ENCODE measurements around the gene EHMT1. TPM values are rescaled to one million over a fixed set of nuclear protein-coding genes. Genes with fewer than 3 reads are reported as not detected.
"Not testable (repeated sequence)": the region's sequence is repeated elsewhere in the genome, so short reads cannot be mapped to it uniquely, and the experiment has no call there.

The EHMT1 gene
- total RNA-seq, 1 donor from 2014 or later, result 48.0 TPM

DNA sequence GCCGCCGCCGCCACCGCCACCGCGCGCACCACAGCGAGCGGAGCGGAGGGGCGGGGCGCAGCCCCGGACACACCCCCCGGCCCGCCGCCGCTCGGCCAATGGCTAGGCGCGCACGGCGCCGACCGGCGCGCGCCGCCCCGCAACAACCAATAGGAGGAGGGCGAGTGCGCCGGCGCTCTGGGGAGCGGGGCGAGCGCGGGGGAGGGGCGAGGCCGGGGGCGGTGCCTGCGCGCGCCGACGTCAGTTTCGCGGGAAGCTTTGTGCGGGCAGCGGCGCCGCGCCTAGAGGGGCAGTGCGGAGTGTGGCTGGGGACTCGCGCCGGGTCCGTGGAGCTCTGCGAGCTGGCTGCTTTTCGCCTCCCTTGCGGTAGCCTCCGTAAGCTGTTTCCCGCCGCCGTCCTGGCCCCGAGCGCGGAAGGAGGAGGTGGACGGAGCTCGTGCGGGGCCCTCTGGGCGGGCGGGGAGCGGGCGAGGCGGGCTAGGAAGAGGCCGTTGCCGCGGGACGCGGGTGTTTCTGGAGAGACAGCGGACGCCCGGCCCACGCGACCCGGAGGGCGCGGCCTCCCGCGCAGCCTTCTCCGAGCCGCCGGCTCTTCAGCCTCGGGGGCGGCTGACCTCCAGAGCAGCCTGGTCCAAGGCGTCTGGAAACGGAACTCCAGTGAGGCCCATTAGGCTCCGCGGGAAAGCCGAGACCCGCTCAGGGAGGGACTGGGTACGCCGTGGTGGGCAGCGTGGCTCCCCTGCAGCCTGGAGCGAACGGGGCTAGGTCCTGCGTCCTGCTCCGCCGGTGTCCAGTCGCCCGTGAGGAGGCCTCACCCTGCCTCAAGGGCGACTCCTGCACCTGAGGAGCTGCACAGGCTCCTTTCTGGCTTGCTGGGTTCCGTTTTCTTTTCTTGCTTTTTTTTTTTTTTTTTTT lies 28.1 kb upstream of the EHMT1 start, which contains the start of gene ZMYND19:
Gene ZMYND19 (minus strand): TSS at position 44 of the 915 bp plus-strand sequence. CDS start 249 bp downstream, outside the sequence.
- ATAC-seq, result peak; percentile 97

DNA sequence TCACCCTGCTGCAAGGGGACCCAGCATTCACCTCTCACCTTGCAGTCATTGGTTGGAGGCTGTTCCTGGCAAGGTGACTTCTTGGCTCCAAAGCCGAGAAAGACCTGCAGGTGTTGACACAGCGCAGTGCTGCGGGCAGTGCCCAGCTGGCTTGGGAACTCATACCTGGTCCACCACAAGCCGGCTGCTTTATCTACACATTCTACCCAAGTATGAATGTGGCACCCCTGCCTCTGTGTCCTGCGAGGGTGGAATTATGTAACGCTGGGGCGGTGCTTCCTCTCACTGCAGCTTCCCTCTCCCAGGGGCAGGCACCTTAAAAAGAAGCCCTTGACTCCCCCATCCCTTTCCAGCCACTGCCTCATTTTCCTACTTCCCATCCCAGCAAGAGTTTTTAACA lies 26.0 kb upstream of the EHMT1 start:
- ATAC-seq, result no peak

DNA sequence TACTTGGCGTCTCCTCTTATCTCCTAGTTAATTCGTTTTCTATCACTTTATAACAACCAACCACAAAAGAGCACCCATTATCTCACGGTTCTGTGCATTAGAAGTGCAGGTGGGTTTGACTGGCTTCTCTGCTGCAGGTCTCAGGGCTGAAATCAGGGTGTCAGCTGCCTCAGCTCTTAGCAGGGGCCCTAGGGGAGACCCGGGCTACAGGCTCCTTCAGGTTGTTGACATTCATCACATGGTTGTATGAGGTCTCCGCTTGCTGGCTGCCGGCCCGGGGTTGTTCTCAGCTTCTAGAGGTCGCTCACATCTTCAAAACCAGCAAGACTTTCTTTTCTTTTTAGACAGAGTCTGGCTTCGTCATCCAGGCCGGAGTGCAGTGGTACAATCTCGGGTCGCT lies 25.6 kb upstream of the EHMT1 start:
- ATAC-seq, result no peak

DNA sequence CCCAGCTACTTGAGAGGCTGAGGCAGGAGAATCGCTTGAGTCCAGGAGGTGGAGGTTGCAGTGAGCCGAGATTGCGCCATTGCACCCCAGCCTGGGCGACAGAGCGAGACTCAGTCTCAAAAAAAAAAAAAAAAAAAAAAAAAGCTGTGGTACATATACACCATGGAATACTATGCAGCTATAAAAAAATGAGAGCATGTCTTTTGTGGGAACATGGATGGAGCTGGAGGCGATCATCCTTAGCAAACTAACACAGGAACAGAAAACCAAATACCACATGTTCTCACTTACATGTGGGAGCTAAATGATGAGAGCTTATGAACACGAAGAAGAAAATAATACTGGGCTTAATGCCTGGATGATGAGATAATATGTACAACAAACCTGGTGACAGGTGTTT lies 22.2 kb upstream of the EHMT1 start:
- not testable (repeated sequence) for ATAC-seq

DNA sequence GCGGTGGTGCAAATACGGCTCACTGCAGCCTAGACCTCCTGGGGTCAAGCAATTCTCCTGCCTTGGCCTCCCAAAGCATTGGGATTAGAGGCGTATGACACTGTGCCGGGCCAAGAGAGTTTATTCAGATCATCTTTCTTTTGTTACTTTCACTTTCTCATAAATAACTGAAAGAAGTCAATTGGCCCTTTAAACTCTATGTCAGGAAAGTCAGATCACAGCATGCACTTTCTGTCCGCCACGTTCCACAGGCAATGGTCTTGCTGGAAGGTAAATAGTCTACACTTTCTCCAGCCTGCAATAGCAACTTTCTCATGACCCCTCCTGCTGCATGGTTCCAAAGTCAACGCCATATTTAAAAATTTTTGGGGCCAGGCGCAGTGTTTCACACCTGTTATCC lies 19.9 kb upstream of the EHMT1 start:
- no peak for ATAC-seq

DNA sequence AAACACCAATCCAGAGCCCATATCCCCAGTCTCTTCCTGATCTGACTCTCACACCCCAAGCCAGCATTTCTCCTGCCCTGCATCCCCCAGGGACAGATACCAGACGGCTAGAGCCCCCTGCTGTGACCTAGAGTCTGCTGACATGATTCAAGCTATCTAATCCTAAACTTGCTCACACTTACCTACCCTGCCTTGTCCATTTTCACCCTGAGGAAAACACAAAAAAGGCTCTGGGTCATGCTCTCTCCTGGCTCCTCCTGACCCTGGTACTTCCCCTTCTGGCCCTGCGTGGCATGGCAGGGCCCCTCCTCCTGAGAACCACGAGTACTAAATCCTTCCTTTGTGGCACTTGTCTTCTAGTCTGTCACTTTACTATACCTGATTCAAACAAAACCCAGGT lies 16.1 kb upstream of the EHMT1 start:
- no peak for ATAC-seq

DNA sequence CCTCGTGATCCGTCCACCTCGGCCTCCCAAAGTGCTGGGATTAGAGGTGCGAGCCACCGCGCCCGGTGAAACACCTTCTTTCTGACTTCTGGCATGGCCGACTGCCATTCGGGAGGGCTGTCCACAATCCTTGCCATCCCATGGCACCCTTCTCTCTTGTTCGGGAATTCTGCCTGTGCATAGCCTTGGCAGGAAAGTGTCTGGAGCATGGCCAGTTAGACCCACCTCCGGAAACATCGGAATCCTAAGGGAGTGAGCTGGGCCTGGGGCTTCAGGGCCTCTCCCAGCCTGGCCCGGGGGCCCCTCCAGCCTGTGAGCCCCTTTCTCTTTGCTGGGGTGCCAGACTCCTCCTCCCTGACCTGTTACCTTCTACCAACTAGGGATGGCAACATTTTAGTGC lies 14.9 kb upstream of the EHMT1 start:
- no peak for ATAC-seq

DNA sequence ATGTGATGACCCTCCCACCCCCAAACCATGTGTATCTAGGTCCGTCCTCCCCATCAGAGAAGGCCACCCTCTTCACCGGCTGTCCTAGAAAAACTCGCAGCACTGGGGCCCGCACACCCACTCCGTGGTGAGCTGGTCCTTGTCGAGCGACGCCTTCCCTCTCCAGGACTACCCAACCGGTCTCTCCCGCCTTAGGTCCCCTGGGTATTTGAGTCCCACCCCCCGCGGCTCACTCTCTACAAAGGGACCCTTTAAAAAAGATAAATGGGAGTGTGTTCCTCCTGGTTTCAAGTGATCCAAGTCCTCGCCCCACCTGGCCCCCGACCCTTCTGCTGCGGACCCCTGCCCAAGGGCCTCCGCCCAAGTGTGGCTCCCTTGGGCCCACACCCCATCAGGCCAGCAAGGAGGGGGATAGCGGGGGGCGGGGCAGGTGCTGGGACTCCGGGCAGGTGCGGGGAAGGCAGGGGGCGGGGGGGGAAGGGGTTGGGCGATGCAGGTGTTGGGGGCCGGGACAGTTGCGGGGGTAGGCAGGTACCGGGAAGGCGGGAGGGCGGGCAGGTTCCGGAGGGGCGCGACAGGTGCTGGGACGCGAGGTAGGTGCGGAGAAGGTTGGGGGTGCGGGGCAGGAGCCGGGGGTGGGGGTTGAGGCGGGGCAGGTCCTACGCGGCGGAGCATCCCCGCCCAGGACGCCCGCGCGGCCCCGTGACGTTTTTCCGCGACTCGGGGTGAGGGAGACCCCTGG lies 14.3 kb upstream of the EHMT1 start:
- ATAC-seq, result peak; percentile 1

DNA sequence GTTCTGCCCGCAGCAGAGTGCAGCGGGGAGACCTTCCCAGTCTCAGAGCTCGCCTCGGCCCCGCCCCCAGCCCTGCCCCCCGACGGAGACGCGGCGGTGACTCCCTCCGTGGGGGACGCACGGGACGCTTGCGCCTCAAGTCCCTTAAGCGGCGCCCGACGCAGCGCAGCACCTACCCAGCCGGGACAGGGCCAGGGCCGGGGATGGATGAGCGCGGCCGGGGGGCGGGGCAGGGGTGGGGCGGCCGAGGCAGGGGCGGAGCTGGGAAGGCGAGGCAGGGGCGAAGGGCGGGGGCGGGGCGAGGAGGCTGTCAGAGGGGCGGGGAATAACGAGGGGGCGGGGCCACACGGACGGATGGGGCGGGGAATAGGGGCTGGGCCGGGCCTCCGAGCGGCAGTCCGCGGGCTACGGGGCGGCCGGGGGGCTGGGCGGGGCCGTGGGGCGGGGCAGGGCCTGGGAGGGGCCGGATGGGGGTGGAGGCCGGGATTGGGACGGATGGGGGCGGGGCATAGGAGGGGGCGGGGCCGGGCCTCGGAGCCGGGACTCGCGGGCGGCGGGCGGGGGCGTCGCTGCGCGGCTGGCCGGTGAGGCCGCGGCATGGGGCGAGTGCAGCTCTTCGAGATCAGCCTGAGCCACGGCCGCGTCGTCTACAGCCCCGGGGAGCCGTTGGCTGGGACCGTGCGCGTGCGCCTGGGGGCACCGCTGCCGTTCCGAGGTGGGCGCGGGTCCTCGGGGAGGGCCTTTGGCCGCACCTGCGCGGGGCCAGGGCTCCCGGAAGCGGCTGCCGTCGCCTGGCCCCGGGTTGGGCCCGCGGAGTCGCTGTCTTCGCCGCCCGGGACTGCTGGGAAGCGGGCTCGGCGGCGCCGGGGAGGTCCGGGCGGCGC lies 13.4 kb upstream of the EHMT1 start, which contains the start of gene ARRDC1:
Gene ARRDC1 (plus strand): TSS at position 566 of the 884 bp plus-strand sequence. CDS start 32 bp downstream, at position 598.
- peak; percentile 84 for ATAC-seq

DNA sequence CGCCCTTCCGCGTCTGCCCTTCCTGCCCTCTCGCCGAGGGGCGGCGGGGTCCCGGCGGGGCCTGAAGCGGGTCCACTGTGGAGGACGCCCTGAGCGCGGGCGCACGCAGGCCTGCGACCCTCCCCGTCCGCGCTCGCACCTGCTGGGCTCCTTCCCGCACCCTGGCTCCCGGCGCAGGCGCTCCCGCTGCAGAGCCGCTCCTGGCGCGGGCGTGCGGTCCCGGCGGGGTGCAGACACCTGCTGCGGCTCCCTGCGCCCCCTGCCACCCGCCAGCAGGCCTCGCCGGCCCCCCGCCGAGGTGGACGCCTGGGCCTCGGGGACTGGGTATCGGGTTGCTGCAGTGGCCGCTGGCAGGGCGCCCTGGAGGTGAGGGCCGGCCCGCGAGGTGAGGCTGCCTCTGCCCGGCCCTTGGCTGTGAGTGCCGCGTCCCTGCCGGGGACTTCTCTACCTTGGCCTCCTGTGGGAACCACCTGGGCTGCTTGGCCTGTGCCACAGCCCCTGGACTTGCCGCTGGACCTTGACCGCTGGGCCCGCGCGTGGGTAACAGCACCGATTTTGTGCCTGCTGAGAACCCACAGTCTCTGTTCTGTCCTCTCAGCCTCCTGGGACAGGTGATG lies 12.7 kb upstream of the EHMT1 start:
- ATAC-seq, result peak; percentile 15

DNA sequence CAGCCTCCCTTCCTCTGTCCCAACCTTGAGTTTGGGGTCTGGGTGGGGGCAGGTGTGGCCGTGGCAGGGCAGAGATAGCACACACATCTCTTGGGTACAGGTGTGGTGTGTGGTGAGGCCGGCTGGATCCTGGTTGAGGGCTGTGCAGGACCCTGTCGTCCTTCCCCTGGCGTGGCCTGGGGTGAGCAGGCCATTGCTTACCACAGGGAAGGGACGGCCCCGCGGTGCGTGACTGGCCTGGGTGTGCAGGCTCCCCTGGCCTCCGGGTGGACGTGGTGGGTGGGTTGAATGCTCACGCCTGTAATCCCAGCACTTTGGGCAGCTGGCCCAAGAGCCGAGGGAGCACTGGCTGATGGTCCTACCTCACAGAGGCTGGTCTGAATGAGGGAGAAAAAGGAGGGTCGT lies 12.1 kb upstream of the EHMT1 start:
- ATAC-seq, result peak; percentile 1

DNA sequence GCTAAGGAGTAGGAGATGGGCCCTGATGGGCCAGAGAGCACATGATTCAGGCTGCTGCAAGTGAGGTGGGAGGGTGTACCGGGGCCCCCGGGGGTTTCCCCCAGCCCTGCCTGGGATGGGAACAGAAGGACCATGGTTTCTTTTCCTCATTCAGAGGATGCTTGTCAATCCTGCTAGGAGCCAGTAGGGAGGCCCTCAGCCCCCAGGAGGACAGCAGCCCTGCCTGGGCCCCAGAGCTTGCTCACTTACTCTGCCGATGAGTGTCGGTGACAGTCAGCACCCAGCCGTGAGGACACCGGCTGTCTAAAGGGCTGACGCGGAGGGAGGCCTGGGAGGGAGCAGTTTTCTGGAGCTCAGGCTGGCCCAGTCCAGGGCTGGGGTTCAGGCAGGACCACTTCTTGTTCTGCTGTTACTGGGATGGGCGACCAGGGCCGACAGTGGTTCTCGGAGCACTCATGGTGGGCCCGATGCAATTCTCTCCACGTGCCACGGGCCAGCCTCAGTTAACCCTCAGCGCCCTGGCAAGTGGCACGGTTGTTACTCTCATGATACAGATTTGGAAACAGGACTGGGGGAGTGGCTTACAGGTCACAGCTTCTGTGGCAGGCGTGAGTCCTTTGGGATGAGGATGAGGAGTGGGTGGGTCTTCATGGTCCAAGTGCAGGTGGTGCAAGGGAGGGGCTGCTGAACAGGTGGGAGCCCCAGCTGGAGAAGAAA lies 11.5 kb upstream of the EHMT1 start:
- no peak for ATAC-seq

DNA sequence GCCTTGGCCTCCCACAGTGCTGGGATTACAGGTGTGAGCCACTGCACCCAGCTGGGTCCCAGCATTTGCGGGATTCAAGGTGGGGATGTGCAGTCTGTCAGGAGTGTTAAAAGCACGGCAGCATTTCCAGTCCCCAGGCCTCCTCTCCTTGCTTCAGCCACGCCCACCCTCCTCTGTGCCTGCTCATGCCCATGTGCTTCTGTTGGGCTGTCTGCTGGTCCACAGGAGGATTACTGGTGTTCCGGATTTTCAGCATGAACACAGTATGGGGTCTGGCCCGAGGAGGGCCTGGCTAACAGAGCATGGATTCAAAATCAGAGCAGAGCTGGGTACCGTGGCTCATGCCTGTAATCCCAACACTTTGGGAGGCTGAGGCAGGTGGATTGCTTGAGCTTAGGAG lies 7.9 kb upstream of the EHMT1 start:
- ATAC-seq, result no peak

DNA sequence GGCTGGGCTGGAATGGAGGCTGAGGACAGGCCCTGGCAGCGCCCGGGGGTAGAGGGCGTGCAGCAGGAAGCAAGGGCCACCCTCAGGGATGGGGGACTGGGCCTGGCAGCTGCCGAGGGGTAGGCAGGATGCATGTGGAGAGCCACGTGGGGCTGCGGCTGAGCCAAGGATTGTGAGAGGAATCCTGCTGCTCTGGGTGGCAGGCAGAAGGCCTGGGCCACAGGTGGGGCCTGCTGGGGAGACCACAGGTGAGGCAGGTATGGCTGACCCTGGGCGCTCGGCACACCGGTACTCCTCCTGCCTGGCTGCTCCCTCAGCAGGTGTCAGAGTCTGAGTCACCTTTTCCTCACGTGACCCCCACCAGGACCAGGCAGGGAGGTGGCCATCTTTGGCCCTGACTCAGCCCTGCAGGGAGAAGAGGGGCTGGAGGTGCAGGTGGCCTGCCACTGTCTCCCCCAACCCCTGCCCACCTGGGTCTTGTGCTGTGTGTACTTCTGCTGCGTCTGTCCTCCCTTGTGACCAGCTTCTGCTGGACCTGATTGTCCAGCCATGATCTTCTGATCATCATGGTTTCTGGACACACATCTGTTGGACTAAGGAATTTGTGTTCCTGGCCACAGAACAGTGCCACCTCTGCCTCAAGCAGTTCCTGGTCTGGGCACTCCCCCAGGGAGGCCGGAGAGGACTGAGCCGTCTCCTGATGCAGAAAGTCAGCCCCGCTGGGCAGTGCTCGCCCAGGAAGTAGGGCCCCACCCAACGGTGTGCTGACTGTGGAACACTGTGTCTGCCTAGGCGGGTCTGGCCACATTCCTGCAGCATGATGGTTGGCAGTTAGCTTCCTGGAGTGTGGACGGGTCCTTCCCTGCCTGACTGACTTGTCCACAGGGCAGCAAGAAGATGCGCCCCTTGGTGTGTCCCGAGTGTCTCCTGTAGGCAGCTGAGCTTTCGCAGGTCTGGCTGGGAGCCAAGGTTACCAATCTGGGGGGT lies 6.9 kb upstream of the EHMT1 start:
- peak; percentile 91 for ATAC-seq

DNA sequence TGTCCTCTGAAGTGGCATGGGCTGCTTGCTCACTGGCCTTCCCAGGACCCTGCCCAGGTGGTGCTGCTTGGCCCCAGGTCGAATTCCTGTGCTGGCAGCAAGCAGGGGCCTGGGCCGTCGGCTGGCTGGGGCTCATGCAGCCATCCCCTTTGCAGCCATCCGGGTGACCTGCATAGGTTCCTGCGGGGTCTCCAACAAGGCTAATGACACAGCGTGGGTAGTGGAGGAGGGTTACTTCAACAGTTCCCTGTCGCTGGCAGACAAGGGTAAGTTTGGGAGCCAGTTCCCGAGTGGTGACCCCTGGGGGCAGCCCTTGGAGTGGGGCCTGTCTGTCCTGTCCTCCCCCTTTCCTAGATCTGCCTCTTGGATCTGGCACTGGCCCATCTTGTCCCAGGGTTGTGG lies 6.1 kb upstream of the EHMT1 start:
- ATAC-seq, result no peak

DNA sequence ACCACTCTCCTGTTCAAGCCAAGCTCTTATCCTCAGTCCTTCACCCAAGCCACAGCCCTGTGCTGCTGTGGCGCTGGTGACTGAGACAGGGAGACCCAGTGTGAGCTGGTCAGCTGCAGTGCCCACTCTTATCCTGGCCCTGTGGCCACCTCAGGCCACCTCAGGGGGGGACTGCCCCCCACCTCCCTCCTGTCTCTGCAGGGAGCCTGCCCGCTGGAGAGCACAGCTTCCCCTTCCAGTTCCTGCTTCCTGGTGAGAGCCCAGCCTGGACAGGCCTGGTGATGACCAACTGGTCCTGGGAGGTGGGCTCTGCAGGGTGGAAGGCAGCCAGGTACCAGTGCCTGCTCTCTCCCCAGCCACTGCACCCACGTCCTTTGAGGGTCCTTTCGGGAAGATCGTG lies 5.5 kb upstream of the EHMT1 start:
- ATAC-seq, result no peak

DNA sequence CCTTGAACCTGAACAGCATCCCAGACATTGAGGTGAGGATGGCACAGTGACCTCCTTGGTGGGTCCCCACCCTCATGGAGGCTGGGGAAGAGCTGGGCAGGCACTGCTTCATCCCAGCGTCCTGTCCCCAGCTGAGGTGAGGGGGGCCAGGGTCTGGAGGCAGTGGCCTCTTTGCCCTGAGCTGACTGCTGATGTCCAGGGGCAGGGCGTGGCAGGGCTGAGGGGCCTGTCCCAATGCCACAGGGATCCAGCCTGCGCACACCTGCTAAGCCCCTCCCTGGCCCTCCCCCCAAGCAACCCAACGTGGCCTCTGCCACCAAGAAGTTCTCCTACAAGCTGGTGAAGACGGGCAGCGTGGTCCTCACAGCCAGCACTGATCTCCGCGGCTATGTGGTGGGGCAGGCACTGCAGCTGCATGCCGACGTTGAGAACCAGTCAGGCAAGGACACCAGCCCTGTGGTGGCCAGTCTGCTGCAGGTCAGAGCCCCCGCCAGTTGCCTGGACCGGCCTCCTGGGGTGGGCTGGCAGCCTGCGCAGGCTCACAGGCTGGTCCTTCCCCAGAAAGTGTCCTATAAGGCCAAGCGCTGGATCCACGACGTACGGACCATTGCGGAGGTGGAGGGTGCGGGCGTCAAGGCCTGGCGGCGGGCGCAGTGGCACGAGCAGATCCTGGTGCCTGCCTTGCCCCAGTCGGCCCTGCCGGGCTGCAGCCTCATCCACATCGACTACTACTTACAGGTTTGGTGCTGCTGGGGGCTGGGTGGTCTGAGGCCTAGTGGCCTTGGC lies 4.9 kb upstream of the EHMT1 start:
- ATAC-seq, result no peak

DNA sequence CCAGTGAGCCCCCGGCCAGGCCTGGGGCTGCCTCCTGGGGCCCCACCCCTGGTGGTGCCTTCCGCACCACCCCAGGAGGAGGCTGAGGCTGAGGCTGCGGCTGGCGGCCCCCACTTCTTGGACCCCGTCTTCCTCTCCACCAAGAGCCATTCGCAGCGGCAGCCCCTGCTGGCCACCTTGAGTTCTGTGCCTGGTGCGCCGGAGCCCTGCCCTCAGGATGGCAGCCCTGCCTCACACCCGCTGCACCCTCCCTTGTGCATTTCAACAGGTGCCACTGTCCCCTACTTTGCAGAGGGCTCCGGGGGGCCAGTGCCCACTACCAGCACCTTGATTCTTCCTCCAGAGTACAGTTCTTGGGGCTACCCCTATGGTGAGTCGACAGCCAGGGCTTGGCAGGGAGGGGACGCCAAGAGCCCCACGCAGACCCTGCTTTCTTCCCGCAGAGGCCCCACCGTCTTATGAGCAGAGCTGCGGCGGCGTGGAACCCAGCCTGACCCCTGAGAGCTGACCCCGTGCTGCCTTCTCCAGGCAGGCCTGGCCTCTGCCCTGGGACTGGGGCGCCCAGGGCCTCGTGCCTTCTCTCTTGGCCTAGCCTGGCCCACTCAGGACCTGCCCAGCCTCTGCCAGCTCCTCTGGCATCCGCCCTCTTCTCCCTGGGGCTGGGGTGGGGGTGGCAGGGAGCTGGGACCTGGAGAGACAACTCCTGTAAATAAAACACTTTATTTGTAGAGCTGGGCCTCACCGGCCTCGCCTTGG lies 4.0 kb upstream of the EHMT1 start:
- no peak for ATAC-seq

All from esophagus mucosa (tissue), 1 donor.